Retinal pigment epithelial cell (primary cell): ENCODE measurements around the gene EDAR.

Experiments used
- DNase-seq: peaks from one replicate; pipeline ENCODE4 v3.0.0-alpha.2; 2010; ENCODE audit warnings: low read depth
- H3K4me3 ChIP-seq: 2 replicates; pipeline ENCODE4 v1.5.1; 2011; ENCODE audit warnings: mild to moderate bottlenecking, low read length, control low read depth, moderate library complexity
- CTCF ChIP-seq: conservative IDR thresholded peaks from 2 replicates; pipeline ENCODE4 v1.5.1; 2011; ENCODE audit warnings: low read depth, low read length, control low read depth, inconsistent platforms

EDAR gene

DNA sequence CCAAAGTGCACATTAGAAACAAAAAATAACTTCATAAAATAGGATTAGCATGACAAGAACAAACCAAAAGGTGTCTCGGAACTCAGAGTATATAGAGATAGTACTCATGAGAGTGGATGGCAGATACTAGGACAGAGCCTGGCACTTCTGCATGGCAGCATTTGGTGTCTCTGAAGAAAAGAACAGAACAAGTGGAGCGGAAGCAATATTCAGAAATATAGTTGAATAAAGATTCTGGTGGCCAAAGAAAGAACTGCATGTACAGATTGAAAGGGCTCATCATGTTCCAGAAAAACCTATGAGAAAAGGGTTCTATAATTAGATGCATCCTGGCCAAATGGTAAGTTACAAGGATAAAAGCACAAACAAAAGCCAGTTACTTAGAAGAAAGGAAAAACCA is 111.5 kb downstream of the EDAR start:
- no peak overlapping the region for H3K4me3 ChIP-seq
- DNase-seq: no peak
- no peak for TF ChIP-seq CTCF

DNA sequence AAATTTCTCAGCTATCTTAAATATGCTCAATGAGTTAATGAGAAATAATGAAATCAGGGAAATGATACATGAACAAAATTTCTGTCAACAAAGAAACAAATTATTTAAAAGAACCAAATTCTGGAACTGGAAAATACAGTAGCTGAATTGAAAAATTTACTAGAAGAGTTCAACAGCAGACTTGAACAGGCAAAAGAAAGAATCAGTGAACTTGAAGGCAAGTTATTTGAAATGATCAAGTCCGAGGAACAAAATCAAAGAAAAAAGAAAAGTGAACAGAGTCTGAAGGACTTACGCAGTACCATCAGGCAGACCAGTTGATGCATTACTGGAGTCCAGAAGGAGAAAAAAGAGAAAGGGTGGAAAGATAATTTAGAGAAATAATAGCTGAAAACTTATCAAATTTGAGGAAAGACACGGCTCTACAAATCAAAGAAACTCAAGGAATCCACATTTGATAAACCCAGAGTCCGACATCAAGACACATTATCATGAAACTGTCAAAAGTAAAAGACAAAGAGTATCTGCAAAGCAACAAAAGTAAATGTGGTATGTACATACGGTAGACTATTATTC is 118.9 kb downstream of the EDAR start:
- TF ChIP-seq CTCF: no peak
- DNase-seq: no peak
- no peak overlapping the region for H3K4me3 ChIP-seq

GRCh38 chr2:108869542-108869941 is 119.5 kb downstream of the EDAR start:
- TF ChIP-seq CTCF: no peak
- DNase-seq: no peak
- no peak overlapping the region for H3K4me3 ChIP-seq

DNA sequence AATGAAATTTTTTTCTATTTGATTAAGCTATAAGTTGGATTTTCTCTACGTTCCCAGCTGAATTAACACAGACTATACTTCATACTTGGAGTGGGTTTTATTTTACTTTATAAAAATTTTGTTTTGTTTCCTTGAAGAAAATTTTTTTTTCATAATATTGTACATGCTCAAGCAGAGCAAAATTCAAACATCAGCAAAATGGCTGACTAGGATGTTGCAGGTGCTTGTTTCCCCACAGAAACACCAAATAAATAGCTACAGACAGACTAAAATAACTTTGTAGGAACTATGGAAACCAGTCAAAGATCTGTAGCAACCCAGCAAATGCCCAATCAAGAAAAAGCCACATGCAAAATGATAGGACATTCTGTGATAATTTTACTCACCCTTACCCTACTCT is 120.1 kb downstream of the EDAR start:
- no peak overlapping the region for H3K4me3 ChIP-seq
- no peak for TF ChIP-seq CTCF
- no peak for DNase-seq

DNA sequence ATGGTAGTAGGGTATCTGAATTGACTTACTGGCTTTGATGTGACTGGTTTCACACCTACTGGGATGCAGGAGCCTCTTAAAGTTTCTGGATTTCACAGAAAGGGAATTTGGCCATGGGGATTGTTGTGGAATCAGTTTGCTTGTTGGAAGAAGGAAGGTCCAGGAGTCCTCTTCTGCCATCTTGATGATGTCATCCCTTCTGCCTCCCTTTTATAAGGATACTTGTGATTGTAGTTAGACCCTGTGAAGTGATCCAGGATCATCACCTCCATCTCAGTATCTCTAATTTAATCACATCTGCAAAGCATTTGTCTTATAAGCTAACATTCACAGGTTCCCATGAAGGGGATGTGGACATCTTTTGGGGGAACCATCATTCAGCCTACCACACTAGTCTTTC is 123.0 kb downstream of the EDAR start:
- no peak for TF ChIP-seq CTCF
- H3K4me3 ChIP-seq: no peak overlapping the region
- DNase-seq: no peak

GRCh38 chr2:108858894-108859293 is 130.1 kb downstream of the EDAR start:
- H3K4me3 ChIP-seq: no peak overlapping the region
- no peak for DNase-seq
- no peak for TF ChIP-seq CTCF

DNA sequence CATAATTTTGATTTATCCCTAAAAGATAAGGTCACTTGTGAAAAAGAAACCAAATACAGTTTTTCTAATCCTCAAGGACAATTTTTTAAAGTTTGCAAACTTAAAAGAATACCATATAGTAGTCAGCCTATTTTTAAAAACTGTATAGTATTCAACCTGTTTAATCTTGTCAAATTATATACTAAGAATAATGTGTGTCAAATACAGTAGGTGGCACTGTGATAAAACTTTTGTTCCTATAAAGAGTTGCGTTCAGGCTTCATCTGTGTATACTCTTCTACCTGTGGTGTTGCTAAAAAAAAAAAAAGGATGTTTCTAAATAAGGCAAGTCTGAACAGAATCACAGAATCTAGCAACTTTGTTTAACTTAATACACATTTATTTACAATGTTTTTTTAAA is 133.8 kb downstream of the EDAR start:
- TF ChIP-seq CTCF: peak; percentile 10
- DNase-seq: no peak
- no peak overlapping the region for H3K4me3 ChIP-seq
